Dedifferentiated amniotic fluid mesenchymal stem cell (primary cell): ENCODE data around the gene ABHD10.

Source experiments
- DNase-seq: peaks from one replicate; pipeline ENCODE4 v3.0.0-alpha.2; 2016; ENCODE audit errors: extremely low spot score

Gene ABHD10

DNA sequence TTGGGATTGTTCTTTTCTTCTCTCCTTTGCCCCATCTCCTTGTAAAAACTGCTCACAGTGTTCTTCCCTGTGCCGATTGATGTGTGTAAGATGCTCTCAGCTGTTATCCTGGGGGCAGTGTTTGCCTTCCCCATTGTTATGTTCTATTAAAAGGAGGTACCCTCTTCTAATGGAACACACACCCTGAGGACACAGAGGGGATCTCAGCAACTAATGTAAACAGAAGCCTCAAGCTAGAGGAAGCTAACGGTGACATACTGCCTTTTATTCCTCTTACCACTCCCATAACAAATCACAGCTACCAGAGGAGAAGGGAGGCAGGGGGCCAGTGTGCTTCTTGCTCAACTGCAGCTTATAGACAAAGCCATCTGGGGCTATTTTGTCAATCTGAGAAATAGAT, 22.1 kb downstream of the ABHD10 start:
- DNase-seq, result no peak

DNA sequence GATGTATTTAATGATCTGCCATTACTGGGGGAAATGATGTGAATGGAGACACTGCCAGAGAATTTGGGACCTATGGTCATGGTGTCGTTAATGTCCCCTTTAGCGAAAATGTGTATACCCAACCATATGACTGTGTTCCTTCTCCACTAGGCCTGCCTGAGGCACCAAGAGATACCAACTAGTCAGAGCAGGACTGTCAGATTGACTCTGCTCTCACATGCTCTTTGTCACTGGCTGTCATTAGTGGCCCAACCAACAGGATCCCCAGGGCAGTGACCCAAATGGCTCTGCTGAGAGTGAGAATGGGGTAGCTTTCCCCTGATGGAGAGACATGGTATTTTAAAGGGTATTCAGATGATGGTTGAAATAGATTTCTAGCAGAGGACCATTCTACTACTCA, 22.7 kb downstream of the ABHD10 start:
- no peak for DNase-seq

DNA sequence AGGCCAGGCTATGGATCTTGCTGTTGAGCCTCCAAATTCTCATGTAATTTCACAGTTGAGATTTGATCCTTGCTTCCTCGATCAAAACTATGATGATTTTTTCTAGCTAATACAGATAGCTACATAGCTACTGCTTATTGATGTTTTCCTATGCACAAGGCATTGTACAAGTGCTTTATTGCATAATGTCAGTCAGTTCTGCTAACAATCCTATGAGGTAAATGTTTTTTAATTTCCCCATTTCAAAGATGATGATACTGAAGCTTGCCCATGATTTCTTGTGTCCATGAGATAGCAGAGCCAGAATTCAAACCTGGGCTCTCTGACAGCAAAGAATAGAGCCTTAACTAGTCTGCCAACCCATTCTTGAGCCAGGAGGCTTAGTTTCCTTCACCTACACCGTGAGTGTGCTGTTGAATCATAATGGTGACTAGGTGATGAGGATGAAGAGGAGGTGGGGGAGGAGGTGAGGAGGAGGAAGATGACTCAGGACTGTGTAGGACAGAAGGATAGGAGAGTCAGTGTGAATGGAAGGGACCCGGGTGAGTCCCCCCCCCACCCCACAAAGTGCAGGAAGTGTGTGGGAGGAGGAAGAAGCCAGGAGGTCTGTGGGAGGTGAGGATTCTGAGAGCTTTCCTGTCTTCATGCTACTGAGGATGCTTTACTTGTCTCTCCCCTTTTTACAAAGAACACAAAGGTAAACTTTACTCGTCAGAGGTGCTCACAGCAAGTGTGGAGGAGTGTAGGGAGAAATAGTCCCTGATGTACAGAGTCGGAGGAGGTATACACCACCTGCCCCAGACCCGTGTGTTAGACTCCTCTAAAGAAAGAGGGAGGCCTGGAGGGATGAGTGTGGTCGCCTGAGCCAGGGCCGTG, 23.5 kb downstream of the ABHD10 start:
- DNase-seq, result no peak

DNA sequence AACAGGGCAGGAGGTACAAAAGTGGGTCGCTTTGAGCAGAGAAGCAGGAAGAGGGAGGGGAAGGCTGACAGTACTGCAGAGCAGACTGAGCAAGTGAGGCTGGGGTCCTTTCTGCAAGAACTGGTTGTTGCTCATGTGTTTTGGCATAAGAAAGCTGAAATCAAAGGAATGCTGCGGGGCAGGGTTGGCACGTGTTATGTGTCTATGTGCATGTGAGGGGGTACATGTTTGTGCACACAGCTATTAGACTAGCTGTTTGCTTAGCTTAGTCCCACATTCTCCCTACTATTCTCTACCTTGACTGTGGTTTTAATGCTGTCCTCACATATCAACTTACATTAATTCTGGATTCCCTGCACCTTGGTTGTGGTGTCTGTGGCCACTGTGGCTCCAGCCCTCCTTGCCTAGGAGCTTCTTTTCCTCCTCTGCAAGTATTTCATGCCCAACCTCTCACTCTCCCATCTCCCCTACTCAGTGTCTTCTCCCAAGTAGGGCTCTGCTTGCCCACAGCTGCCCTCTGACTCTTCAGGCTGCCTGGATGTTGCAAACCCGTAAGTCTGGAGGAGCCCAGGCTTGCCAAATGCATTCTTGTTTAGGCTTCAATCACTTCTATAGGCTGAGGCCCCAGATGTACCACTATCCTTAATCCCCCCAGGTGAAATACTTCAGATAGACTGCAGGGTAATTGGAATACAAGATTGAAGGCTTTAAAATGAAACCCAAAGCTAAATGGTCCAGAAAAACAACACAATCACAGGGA, 24.7 kb downstream of the ABHD10 start:
- no peak for DNase-seq

DNA sequence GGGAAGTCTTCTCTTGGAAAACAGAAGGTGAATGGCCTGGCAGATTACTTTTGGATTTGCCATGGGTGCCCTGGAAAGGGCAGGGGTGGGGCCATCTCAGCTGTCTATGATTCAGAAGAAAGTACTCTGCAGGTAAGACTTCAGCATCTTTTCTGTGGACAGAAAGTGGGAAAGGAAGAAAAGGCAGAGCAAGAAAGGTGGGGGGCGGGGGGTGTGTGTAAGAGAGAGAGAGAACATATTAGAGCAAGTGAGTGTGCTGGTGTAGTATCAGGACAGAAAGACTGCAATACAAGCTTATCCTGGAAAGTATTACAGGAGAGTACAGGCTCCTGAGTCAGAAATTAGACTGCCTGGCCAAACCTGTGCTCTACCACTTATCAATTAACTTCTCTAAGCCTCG, 25.4 kb downstream of the ABHD10 start:
- no peak for DNase-seq

DNA sequence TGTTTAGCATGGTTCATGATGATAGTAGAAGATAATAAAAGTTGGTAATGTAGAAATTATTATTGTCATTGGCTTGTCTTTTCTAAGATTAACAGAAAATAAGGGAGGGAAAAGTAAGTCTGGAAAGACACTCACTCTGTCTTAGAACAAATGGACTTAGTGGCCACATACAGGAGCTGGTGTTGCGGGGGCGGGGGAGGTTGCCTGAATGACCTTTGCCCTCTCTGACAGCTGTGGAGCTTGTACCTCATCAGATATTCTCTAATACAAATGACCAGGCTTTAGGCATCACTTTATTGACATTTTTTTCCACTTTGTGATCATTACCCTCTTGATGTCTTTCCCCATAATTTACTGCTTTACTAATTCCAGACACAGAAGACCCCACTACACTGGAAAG, 25.8 kb downstream of the ABHD10 start:
- no peak for DNase-seq

DNA sequence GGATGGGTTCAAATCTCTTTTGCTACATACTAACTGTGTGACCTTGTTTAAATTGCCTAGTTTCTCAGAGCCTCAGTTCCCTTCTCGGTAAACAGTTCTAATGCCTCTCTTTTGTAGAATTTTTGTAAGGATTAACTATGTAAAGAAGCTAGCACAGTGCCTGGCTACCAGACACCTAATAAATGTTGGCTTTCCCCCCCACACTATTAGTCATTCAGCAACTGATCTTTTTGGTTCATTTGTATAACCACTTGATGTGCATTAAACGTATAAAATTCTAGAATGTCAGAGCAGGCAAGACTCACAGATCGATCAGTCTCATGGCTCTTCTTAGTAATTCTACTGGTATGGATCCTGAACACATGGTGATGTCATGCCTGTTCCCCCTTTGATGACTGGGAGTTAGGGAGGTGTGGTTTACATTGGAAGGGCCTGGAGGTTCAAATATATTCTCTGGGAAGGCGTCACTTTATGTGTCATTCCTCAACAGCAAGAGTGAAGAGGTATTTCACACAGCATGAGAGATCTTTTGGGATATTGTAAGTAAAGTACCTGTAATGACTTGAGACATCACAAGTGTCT, 26.4 kb downstream of the ABHD10 start:
- DNase-seq, result no peak

DNA sequence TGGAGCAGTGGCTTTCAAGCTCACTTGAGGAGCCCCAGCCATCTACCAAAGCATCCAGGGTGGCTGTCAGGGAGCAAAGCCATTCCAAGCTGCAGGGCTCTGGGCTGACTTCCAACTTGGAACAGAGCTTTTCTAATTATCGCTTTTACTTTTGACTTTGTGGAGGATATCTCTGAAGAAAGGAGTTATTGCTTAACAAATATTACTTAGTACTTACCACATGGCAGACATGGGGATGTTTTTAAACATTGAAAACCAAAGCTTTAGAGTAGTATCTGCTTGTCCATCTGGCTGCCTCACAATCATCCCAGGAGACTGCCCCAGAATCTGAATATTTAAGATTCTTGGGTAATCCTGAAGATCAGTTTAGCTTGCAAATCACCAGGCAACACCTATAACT, 28.8 kb downstream of the ABHD10 start:
- peak; percentile 19 for DNase-seq

DNA sequence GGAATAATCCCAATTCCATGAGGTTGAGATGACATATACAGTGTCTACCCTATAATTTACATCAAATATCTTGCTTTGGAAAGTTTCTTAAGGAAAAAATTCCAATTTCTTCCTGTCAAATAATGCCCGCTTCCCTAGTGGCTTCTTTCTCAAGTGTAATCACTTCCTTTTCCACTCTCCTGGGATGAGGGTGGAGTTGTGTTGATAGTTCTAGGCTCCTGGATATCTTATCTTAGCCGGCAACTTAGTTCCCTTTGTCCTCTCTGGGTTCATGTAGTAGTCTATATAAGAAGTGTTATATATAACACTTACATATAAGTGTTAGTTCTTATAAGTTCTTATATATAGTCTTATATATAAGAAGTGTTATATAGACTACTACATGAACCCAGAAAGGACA, 30.8 kb downstream of the ABHD10 start:
- DNase-seq, result no peak

DNA sequence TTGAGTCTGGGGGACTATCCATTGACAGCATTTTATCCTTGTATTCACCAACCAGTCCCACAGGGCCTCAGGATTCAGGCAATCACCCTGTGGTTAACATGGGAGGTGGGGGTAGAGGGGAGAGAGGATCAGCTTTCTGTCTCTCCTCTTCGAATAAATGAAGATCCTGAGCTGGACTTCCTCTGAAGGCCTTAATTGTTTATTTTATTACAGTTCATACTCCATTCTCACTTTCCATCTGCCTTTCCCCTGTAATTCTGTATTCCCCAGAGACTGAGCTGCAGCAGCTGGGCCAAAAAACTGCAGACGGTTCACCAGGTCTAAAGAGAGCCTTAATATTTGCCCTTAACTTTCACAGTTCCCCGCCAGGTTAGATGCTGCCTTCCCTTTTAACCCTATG, 31.8 kb downstream of the ABHD10 start:
- DNase-seq, result no peak

DNA sequence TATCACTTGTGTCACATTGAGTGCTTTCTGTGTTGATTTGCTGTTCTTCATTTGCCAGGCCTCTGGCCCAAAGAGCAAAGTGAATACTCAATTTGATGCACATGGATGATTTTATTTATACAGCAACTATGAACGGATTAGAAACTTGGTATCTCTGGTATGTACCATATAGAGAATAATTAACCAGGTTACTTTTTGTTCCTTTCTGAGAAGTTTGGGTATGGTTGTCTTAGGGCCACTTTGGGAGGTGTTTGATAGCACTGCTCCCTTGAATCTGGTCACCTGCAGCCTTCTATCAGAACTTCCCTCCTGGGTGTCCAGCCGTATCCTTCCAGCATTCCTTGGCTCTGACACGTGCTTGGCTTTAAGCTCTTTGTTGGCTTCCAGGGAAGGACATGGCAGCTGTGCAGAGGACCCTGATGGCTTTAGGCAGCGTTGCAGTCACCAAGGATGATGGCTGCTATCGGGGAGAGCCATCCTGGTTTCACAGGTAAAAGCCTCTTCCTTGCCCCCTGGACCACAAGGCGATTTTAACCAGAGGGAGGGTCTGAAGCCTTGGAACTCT, 32.6 kb downstream of the ABHD10 start:
- no peak for DNase-seq

DNA sequence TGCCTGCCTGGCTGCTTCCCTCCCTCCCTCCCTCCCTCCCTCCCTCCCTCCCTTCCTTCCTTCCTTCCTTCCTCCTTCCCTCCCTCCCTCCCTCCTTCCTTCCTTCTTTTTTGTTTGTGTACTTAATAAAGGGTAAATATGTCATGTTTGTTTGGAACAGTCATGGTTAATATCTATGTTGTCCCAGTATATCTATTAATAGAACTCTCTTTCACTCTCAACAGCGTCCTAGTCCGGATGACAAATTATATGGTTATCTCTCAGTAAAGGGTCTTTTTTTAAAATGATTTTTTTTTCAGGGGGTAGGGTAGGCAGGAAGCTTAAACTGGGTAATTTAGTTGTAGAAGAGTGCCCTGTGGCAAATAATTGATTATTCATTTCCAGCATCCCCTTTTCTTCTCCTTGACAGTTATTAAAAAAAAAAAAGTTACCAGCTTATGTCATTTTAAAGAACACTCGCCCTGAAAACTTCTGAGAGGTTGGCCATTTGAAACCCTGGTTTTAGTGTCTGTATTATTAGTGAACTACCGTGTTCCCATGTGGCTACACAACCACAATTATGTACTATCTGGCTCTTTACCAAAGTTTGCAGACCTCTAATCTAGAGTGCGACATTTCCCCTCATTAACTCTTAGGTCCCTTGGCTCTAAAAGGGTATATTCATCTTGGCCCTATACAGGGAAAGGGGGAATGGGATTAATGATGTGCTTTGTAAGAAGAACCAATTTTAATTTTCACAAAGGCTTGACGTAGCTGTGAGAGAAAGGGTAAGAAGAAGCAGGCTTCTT, 33.6 kb downstream of the ABHD10 start:
- DNase-seq, result no peak

DNA sequence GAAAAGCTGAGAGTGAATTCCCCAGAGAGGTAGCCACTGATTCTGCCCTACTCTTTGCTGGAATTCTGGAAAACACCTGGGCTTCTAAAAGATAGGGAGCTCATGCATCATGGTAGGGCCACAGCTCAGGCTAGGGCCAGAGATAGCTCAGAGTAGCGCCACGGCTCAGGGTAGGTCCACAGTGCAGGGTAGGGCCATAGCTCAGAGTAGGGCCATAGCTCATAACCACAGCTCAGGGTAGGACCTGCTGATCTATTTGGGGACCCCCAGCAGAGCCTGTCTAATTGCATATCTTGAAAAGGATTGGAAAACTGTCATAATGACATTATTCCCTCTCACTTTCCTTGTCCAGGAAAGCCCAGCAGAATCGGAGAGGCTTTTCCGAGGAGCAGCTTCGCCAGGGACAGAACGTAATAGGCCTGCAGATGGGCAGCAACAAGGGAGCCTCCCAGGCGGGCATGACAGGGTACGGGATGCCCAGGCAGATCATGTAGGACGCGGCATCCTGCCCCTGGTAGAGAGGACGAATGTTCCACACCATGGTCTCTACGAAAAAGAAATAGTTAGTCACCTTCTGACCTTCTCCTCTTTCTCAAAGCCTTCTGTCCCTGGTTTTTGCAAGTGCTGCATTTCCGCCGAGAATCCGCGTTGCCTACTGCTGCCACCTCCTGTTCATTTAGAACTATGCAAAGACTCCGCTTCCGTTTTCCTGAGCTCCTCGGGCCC, 34.4 kb downstream of the ABHD10 start:
- peak; percentile 72 for DNase-seq

DNA sequence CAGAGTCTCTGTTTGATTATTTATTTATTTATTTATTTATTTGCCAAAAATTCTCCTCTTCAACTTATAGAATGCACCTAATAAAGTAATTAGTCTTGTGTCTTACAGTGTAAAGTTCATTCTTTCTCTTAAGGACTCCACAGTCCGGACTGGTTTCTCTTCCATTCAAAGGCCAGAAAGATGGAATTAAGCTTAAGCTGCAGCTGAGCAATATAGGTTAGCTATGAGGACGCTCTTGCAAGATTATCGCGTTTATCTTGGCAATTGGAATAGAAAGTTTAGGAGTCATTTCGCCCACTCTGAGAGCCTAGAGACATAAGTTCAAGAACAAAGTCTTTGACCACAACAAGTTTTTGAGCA, 34.9 kb downstream of the ABHD10 start:
- DNase-seq, result no peak

DNA sequence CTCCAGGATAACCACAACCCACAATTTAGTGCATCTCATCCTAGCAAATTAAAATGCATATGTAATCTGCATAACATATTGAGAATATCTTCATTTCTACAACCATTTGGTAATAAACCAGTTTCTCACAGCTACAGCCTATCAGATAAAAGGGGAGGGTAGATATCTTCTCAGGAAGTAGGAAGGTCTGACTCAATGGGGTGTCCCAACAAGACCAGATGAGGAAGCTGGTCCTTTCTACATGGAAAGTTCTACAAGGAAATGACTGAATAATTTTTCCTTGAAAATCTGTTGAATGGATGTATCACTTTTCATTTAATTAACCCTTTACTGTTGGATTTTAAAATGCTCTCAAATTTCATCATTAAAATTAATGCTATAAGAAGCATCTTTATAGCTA, 38.3 kb downstream of the ABHD10 start:
- no peak for DNase-seq

DNA sequence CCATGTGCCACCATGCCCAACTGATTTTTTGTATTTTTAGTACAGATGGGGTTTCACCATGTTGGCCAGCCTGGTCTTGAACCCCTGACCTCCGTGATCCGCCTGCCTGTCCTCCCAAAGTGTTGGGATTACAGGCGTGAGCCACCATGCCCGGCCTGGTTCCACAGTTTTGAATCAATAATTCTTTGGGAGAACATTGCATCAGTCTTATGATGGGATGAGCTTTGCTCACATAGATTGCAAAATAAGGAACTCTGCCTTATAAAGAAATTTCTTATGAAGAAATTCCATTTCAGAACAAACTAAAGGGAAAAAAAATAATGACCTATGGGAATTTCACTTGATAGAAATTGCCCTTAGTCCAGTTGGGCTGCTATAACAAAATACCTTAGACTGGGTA, 39.9 kb downstream of the ABHD10 start:
- DNase-seq, result no peak

DNA sequence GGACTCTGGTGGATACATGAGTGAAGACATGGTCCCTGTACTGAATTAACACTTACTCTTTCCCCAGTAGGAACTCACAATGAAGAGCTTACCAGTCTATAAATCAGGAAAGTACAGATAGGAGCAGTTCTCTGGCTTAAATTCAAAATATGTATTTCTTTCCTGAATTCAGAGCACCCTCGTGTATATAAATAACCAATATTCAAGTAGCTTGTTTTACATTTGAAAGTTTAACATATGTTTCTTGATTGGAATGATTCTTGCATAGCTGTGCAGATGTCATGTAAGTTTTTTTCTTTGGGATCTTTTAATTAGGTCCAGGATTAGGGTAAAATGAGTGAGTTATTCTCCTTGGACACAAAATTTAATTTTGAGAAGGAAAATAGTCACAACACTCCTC, 40.9 kb downstream of the ABHD10 start:
- DNase-seq, result no peak

DNA sequence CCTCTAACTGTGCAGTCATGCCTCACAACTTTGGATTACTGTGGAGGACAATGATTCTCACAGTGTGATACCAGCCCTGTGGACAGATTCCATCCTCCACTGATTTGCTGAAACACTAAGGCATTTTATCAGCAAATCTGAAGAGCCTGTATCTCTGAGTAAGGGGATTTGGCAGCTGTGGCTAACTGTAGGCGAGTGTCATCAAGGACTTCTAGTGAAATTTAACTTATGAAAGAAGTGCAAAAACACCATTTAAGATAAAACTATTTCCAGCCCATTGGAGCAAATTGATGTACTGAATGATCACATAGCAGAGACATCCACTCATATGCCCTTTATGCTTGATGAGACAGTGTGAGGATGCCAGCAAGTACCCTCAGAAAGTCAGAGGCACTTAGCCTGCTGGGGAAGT, 41.9 kb downstream of the ABHD10 start:
- DNase-seq, result no peak

DNA sequence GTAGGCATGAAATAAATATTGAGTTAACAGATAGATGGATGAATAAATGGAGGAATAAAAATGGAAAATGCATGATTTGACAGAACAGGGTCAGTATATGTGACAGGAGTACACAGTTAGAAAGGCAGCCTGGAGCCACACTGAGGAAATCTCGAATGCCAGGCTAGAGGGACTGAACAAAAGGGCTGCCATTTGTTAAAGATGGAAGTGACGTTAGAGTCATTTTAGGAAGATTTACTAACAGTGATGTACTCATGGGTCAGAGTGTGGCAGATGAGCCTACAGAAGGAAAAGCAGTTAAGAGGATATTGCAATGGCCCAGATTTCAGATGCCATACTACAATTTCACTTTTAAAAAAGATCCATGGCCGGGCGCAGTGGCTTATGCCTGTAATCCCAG, 48.3 kb downstream of the ABHD10 start:
- DNase-seq, result no peak

DNA sequence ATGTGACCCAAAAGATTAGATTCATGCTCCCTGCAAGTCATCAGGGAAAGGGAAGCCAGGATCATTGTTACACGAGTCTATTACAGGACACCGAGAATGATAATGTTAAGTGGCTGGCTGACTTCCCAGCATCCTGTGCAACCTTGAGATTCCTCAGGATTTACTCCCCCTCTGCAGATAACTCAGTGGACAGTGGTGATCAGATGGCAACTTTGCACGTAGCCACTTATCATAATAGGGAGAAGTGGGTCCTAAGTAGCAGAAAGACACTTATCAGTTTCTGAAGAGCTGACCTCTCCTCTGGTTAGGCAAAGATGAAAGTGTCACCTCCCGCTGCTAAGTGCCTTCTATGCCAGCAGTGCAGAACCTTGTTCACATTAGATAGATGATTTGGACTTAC, 49.0 kb downstream of the ABHD10 start:
- no peak for DNase-seq

DNA sequence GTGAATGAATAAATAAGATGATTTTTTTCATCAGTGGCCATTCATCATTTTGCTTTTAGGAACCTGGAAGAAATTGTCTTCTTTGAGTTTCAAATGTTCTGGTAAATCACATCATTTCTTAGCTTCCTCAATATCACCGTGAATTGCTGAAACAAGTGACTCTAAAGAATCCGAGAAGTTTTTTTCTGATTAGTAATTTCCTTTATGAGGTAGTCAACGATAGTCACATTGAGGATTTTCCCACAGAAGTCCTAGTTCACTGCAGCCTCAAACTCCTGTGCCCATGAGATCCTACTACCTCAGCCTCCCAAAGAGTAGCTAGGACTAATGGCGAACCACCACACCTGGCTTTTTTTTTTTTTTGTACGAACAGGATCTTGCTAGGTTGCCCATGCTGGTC, 52.1 kb downstream of the ABHD10 start:
- no peak for DNase-seq
